Common myeloid progenitor, CD34-positive (primary cell): ENCODE measurements around the gene GPRIN3.
"Not testable (repeated sequence)": the region's sequence is repeated elsewhere in the genome, so short reads cannot be mapped to it uniquely, and the experiment has no call there.

Source experiments
- CTCF ChIA-PET: fragments of 350-600 bp; sonication (Branson Sonifier 250); formaldehyde crosslinking; loops from one replicate; lab custom pipeline; 2021; ENCODE audit warnings: antibody characterized with exemption; lab: Charles Lee
- POLR2A ChIA-PET: fragments of 350-600 bp; sonication (Branson Sonifier 250); formaldehyde crosslinking; loops from one replicate; lab custom pipeline; 2021; ENCODE audit warnings: antibody characterized with exemption; lab: Charles Lee
- DNase-seq, 3 donors: peaks; one replicate each; pipeline versions ENCODE4 v3.0.0 to v3.0.0-alpha.2; 2013
- H3K27ac ChIP-seq, 2 experiments: 1 replicate in 1 of 2; 2 replicates in 1 of 2; pipeline ENCODE4 v1.7.0; 2013; ENCODE audit warnings: inconsistent platforms in 2 of 2, low read length in 2 of 2, mild to moderate bottlenecking in 2 of 2, low read depth in 1 of 2, moderate library complexity in 1 of 2; ENCODE audit not compliant: severe bottlenecking in 2 of 2, insufficient read depth in 1 of 2, poor library complexity in 1 of 2
- H3K27me3 ChIP-seq, 5 experiments: replicated peaks in 2 of 5; 1 replicate in 3 of 5; 2 replicates in 2 of 5; pipeline versions ENCODE4 v1.6.1 to v1.7.0; 2013; ENCODE audit warnings: low read length in 4 of 5, mild to moderate bottlenecking in 2 of 5, moderate library complexity in 2 of 5, inconsistent platforms in 1 of 5; ENCODE audit not compliant: insufficient read depth in 5 of 5, control insufficient read depth in 4 of 5
- H3K36me3 ChIP-seq, 4 experiments: 1 replicate in 2 of 4; 2 replicates in 2 of 4; pipeline versions ENCODE4 v1.6.1 to v1.7.0; 2013; ENCODE audit warnings: low read length in 3 of 4, control low read depth in 1 of 4, mild to moderate bottlenecking in 1 of 4; ENCODE audit not compliant: control insufficient read depth in 4 of 4, insufficient read depth in 4 of 4
- H3K4me1 ChIP-seq, 4 experiments: 1 replicate in 3 of 4; 2 replicates in 1 of 4; pipeline versions ENCODE4 v1.6.1 to v1.7.1; 2013; ENCODE audit warnings: low read length in 3 of 4, mild to moderate bottlenecking in 3 of 4, control low read depth in 1 of 4, inconsistent platforms in 1 of 4, moderate library complexity in 1 of 4; ENCODE audit not compliant: control insufficient read depth in 4 of 4, insufficient read depth in 4 of 4; ENCODE audit errors: control extremely low read depth in 1 of 4
- H3K4me3 ChIP-seq, 7 experiments: 1 replicate in 4 of 7; 2 replicates in 3 of 7; pipeline versions ENCODE4 v1.5.1 to v1.7.0; 2013; ENCODE audit warnings: mild to moderate bottlenecking in 7 of 7, low read length in 6 of 7, moderate library complexity in 6 of 7, inconsistent platforms in 2 of 7, low read depth in 2 of 7, control low read depth in 1 of 7; ENCODE audit not compliant: insufficient read depth in 4 of 7, control insufficient read depth in 1 of 7; ENCODE audit errors: extremely low read depth in 1 of 7
- H3K9me3 ChIP-seq, 5 experiments: 1 replicate in 4 of 5; 2 replicates in 1 of 5; pipeline versions ENCODE4 v1.6.1 to v1.7.1; 2013; ENCODE audit warnings: low read length in 4 of 5, mild to moderate bottlenecking in 2 of 5, inconsistent platforms in 1 of 5, low read depth in 1 of 5, moderate library complexity in 1 of 5; ENCODE audit not compliant: control insufficient read depth in 4 of 5, insufficient read depth in 2 of 5; ENCODE audit errors: control extremely low read depth in 1 of 5
- WGBS: methylation state at CpG from one replicate; pipeline ENCODE4 v1.1.5; 2013; ENCODE audit not compliant: insufficient coverage; 5-methylcytosine and 5-hydroxymethylcytosine counted together

GPRIN3 gene

GRCh38 chr4:89259301-89260028 is 48.1 kb downstream of the GPRIN3 start:
- H3K4me3 ChIP-seq: no peak overlapping the region
- no peaks in the 10 kb centered on the region for H3K36me3 ChIP-seq
- H3K4me1 ChIP-seq: no peaks in the 10 kb centered on the region
- H3K27ac ChIP-seq: no peak overlapping the region
- ChIA-PET POLR2A (interaction anchor here (1.2 kb wide), 1 partner anchor 183 kb away, joined by 4 read pairs; no protein-coding TSS in a partner anchor), CTCF (interaction anchor here (0.9 to 3.2 kb wide), 8 partner anchors 10 to 176 kb away, joined by 3 to 11 read pairs (median 3); no protein-coding TSS in a partner anchor)
- peaks cover 0 to 4% (median 2%) of the 10 kb centered on the region in 5 experiments for H3K9me3 ChIP-seq
- no peaks in the 10 kb centered on the region for H3K27me3 ChIP-seq
- no peak for DNase-seq
- 100% methylated on average over 3 of the region's 4 CpGs for WGBS

GRCh38 chr4:89258506-89258905 is 49.1 kb downstream of the GPRIN3 start:
- ChIA-PET CTCF (interaction anchor here (0.9 to 3.2 kb wide), 6 partner anchors 11 to 177 kb away, joined by 3 to 11 read pairs (median 3); no protein-coding TSS in a partner anchor), POLR2A (no interaction called here)
- no peaks in the 10 kb centered on the region for H3K9me3 ChIP-seq
- no peak for DNase-seq
- H3K27ac ChIP-seq: no peak overlapping the region
- H3K36me3 ChIP-seq: no peaks in the 10 kb centered on the region
- no peaks in the 10 kb centered on the region for H3K4me1 ChIP-seq
- WGBS: 80% methylated on average over 5 of the region's 6 CpGs
- H3K27me3 ChIP-seq: no peaks in the 10 kb centered on the region
- no peak overlapping the region for H3K4me3 ChIP-seq

- ChIA-PET CTCF (interaction anchor here (0.6 to 2.4 kb wide), 5 partner anchors 11 to 179 kb away, joined by 3 to 6 read pairs (median 3); no protein-coding TSS in a partner anchor), POLR2A (interaction anchor here (0.6 kb wide), 1 partner anchor 33 kb away, joined by 3 read pairs; no protein-coding TSS in a partner anchor)
- no peaks in the 10 kb centered on the region for H3K27me3 ChIP-seq
- no peak overlapping the region for H3K27ac ChIP-seq
- DNase-seq: no peak
- WGBS: 100% methylated on average over 1 of the region's 2 CpGs
- H3K4me3 ChIP-seq: no peak overlapping the region
- no peaks in the 10 kb centered on the region for H3K4me1 ChIP-seq
- no peaks in the 10 kb centered on the region for H3K36me3 ChIP-seq
- no peaks in the 10 kb centered on the region for H3K9me3 ChIP-seq
Observed at GRCh38 chr4:89257376-89257775, 50.2 kb downstream of the GPRIN3 start.

GRCh38 chr4:89256203-89256800 is 51.3 kb downstream of the GPRIN3 start:
- no peaks in the 10 kb centered on the region for H3K4me1 ChIP-seq
- no peak for DNase-seq
- WGBS: 74% methylated on average over 3 of the region's 3 CpGs
- H3K9me3 ChIP-seq: no peaks in the 10 kb centered on the region
- H3K4me3 ChIP-seq: no peak overlapping the region
- no peak overlapping the region for H3K27ac ChIP-seq
- ChIA-PET CTCF (interaction anchor here (0.8 to 2.9 kb wide), 12 partner anchors 9 to 180 kb away, joined by 3 to 10 read pairs (median 4); no protein-coding TSS in a partner anchor), POLR2A (no interaction called here)
- no peaks in the 10 kb centered on the region for H3K36me3 ChIP-seq
- no peaks in the 10 kb centered on the region for H3K27me3 ChIP-seq

- POLR2A ChIA-PET: no interaction called here
- no peak overlapping the region for H3K4me3 ChIP-seq
- H3K9me3 ChIP-seq: no peaks in the 10 kb centered on the region
- no peaks in the 10 kb centered on the region for H3K27me3 ChIP-seq
- no peak overlapping the region for H3K27ac ChIP-seq
- H3K4me1 ChIP-seq: no peaks in the 10 kb centered on the region
- DNase-seq: peak; percentile 34 to 54 (median 50)
- CTCF ChIA-PET: interaction anchor here (0.7 to 3.5 kb wide), 15 partner anchors 9 to 184 kb away, joined by 3 to 16 read pairs (median 4); no protein-coding TSS in a partner anchor
- H3K36me3 ChIP-seq: peaks cover 0 to 1% (median under 1%) of the 10 kb centered on the region in 4 experiments
- WGBS: 20% methylated on average over 3 of the region's 3 CpGs
Observed at GRCh38 chr4:89254847-89255246, 52.8 kb downstream of the GPRIN3 start.

GRCh38 chr4:89254347-89254746 is 53.3 kb downstream of the GPRIN3 start:
- DNase-seq, H3K36me3 ChIP-seq, POLR2A ChIA-PET, H3K27me3 ChIP-seq, H3K27ac ChIP-seq, H3K9me3 ChIP-seq, H3K4me3 ChIP-seq, H3K4me1 ChIP-seq: not testable (repeated sequence)
- no CpG with 5 or more reads among the region's 4 CpGs for WGBS
- CTCF ChIA-PET: interaction anchor here (0.8 to 3.5 kb wide), 7 partner anchors 11 to 181 kb away, joined by 3 to 16 read pairs (median 6); no protein-coding TSS in a partner anchor
